HG02678 (cell line): ENCODE results near the gene ACTR3C.
A peak's percentile ranks its signal among the peaks of the same experiment; 100 is the strongest.

Source experiments
- ATAC-seq: cut with Tn5 transposase; IDR thresholded peaks from one replicate; pipeline ENCODE4 v1.9.1; 2021; ENCODE audit warnings: mild to moderate bottlenecking, moderate library complexity; ENCODE audit not compliant: unreplicated experiment

The ACTR3C gene

GRCh38 chr7:150359622-150360362 is 36.4 kb upstream of the ACTR3C start:
- no peak for ATAC-seq

GRCh38 chr7:150358988-150359621 is 35.8 kb upstream of the ACTR3C start:
- no peak for ATAC-seq

GRCh38 chr7:150358433-150358832 is 35.1 kb upstream of the ACTR3C start:
- ATAC-seq, result no peak

- peak; percentile 25 for ATAC-seq
Observed at GRCh38 chr7:150357771-150358427, 34.6 kb upstream of the ACTR3C start.

GRCh38 chr7:150357270-150357669 is 33.9 kb upstream of the ACTR3C start:
- peak; percentile 75 for ATAC-seq

GRCh38 chr7:150356265-150356897 is 33.0 kb upstream of the ACTR3C start:
- no peak for ATAC-seq

- ATAC-seq, result no peak
Observed at GRCh38 chr7:150355666-150356059, 32.3 kb upstream of the ACTR3C start.

GRCh38 chr7:150351587-150352194 is 28.3 kb upstream of the ACTR3C start:
- ATAC-seq, result no peak

GRCh38 chr7:150346922-150347321 is 23.6 kb upstream of the ACTR3C start:
- ATAC-seq, result no peak

GRCh38 chr7:150345012-150345411 is 21.7 kb upstream of the ACTR3C start:
- ATAC-seq, result no peak

- ATAC-seq, result no peak
Observed at GRCh38 chr7:150344299-150344698, 21.0 kb upstream of the ACTR3C start.

GRCh38 chr7:150343225-150343624 is 19.9 kb upstream of the ACTR3C start:
- ATAC-seq, result no peak

GRCh38 chr7:150342121-150342408 is 18.7 kb upstream of the ACTR3C start:
- no peak for ATAC-seq

GRCh38 chr7:150341263-150342120 is 18.1 kb upstream of the ACTR3C start, which contains the start of gene RARRES2:
Gene RARRES2 (minus strand): TSS chr7:150341629. CDS start chr7:150340609, 1,020 bp downstream.
- no peak for ATAC-seq

GRCh38 chr7:150340875-150341262 is 17.5 kb upstream of the ACTR3C start:
- no peak for ATAC-seq

GRCh38 chr7:150340024-150340749 is 16.8 kb upstream of the ACTR3C start:
- no peak for ATAC-seq

- ATAC-seq, result no peak
Observed at GRCh38 chr7:150339409-150339809, 16.1 kb upstream of the ACTR3C start.

GRCh38 chr7:150338166-150338829 is 15.0 kb upstream of the ACTR3C start:
- ATAC-seq, result no peak

- no peak for ATAC-seq
Observed at GRCh38 chr7:150337659-150338081, 14.3 kb upstream of the ACTR3C start.
